GM18909 (cell line): ENCODE measurements around the gene COP1.

ENCODE experiments used
- ATAC-seq: cut with Tn5 transposase; IDR thresholded peaks from one replicate; pipeline ENCODE4 v1.9.1; 2021; ENCODE audit warnings: mild to moderate bottlenecking; ENCODE audit not compliant: unreplicated experiment, poor library complexity

The COP1 gene

DNA sequence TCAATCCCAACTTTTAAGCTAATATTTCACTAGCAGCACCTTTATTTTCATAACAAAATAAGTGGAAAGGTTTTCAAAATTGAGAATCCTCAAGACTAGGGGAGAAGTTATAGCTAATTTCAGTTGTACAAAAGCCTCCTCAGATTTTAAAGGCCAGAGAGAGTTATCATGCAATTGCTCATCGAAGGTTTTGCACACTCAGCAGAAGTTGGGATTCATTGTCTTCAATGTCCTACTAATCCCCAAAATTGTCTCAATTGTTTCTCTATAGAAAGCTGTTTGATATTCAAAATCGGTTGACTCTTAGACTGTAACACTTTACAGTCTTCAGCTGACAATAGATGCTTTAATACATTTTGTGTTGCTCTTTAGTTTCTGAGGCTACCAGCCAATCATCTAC lies 293.0 kb downstream of the COP1 start:
- no peak for ATAC-seq

DNA sequence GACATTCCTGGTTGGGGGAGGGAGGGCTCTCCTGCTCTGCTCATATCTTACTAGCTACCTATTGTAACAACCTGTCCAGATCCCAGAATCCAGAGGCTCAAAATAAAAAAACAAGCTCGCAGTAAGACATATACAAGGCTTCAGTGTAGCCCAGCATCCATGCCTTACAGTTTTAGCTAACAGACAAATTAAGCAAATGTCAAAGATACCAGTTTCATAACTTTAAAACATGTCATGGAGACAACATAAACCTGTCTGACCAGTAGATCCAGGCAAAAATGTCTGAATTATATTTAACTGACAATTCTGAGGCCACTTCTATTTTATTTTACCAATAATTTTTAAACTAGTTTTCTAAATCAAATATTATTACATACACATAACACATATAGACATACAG lies 295.9 kb downstream of the COP1 start:
- ATAC-seq: no peak

DNA sequence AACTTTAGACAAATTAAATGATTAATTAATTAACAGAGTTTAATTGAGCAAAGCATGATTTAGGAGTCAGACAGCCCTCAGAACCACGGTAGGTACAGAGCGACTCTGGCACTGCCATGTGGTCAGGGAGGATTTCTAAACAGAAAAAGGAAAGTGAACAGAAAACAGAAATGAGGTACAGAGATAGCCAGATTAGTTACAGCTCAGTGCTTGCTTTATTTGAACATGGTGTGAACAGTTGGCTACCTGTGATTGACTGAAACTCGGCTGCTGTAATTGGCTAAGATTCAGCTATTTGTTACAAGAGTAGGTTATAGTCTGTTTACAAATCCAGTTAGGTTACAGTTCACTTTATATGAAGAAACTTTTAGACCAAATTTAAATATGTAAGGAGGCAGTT lies 300.7 kb downstream of the COP1 start:
- ATAC-seq: no peak

DNA sequence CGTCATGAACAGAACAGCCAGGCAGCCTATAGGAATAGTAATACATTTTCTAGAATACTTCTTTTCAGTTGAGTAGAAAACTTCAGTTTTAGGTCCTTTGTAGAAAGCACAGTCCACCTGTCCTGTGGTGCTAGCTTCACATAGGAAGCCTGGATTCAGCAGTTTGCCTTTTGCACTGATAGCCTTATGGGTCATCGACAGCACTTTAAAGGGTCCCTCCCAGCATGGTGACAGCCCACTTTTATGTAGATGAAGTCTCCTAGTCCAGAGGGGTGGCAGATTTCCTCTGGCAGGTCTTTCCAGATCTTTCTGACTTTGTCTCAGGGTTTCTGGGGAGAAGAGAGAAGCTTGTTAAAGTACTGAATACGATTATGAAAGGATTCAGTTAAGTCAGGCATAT lies 302.3 kb downstream of the COP1 start:
- ATAC-seq: no peak

DNA sequence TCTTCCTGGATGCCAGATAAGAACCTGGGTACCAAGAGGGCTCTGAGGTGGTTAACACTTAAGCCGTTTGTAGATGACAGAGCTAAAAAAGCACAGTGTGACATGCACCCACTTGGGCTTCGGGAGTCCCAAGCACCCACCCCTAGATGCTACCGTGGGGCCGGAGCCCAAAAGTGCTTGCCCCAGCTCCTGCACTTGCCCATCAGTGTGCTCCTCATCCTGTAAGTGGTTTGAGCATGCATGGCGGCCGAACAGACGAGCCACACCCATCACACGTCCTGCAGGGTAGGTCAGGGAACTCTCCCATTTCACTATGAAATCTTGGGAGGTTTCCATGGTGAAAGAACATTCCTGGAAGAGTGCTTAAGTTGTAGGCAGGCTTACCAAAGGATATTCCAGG lies 304.8 kb downstream of the COP1 start:
- ATAC-seq: no peak

DNA sequence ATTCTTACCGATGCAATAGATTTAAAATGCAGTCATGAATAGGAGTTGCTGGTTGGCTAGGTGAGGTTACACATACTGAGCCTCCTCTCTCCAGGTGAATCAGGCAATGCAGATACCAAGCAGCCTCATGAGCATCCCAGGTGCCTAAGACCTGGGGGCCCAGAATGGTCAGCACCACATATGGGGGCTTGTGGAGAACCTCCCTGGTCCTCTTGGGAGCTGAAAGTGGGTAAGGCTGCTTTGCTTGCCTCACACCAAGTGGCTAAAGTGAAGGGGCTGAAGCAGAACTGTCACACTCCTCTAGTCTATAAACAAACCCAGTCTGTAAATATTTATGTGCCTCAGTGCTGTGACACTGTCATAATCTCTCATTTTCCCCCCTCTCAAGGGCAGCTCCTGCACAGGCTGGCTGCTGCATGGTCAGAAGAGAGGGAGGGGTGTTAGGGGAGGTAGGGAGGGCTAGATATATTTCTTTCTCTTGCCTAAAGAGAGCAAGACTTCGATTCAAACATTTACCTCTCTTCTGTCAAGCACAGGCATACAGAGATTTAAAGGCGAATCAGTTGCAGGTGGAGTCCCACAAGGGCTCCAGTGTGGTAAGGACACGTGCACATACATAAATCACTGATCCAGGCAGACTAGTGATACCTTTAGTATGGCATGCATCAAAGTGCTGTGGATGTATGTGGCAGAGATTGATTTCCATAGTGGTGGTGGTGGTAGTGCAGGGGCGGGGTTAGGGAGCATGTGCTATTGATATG lies 305.8 kb downstream of the COP1 start:
- no peak for ATAC-seq

DNA sequence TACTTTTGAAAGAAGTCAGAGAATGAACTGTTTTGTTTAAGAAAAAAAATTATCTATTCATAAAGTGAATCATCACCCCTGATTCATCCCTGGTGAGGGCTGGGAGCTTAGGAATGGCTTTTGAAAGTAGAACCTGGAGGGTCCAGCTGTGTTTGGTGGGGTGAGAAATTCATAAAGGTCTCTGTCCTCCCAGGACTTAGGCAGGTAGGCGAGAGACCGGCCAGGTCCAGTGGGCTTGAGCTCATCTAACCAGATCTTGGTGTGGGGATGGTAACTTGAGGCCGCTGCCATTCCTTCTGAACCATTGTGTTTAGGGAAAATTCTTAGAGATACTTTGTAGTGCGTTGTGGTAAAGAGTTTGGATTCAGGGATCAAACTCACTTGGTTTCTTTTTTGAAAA lies 306.9 kb downstream of the COP1 start:
- ATAC-seq: no peak

DNA sequence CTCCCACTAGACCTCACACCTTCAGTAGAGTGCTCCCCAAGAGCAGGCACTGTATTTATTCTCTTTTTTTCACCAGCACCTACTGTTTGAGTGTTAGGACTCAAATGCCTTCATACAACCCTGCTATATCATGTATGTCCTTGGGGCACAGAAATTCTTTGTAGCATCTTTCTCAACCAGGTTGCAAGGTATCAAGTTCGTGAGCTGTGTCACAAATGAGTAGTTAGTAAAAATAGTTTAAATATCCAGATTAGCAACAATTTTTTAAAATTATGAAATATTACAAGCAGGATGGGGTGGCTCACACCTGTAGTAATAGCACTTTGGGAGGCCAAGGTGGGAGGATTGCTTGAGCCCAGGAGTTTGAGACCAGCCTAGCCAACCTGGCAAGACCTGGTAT lies 311.1 kb downstream of the COP1 start:
- ATAC-seq: no peak
